HEK293 (cell line): ENCODE data around the gene CAMTA2.

Experiments
- CTCF ChIA-PET: fragments of 350-600 bp; formaldehyde crosslinking; extraction: SDS; loops from one replicate; lab custom pipeline; 2021; ENCODE audit warnings: antibody characterized with exemption; lab: Yijun Ruan, JAX
- POLR2A ChIA-PET: fragments of 300-600 bp; formaldehyde crosslinking; extraction: SDS; loops from one replicate; lab custom pipeline; 2020; ENCODE audit warnings: antibody characterized with exemption, inconsistent platforms; lab: Yijun Ruan, JAX
- H3K27ac ChIP-seq: fragments of 200-500 bp; sonication (Bioruptor generic); 2 replicates; pipeline ENCODE4 v1.5.1; 2014; ENCODE audit warnings: low read depth, low read length, control low read depth, inconsistent platforms; ENCODE audit errors: extremely low read depth
- H3K36me3 ChIP-seq, 2 experiments: fragments of 200-500 bp in 1 of 2; sonication (Bioruptor generic) in 1 of 2; 1 replicate in 1 of 2; 2 replicates in 1 of 2; pipeline ENCODE4 v1.5.1; 2014 to 2017; ENCODE audit warnings: inconsistent platforms in 2 of 2, low read length in 2 of 2; ENCODE audit not compliant: control insufficient read depth in 2 of 2, insufficient read depth in 1 of 2
- H3K4me1 ChIP-seq: fragments of 200-500 bp; sonication (Bioruptor generic); 2 replicates; pipeline ENCODE4 v1.5.1; 2014; ENCODE audit warnings: mild to moderate bottlenecking, low read length, inconsistent platforms; ENCODE audit not compliant: control insufficient read depth, insufficient read depth
- H3K4me3 ChIP-seq: 2 replicates; pipeline ENCODE4 v1.5.1; 2011; ENCODE audit warnings: low read depth, mild to moderate bottlenecking, control low read depth, low read length, moderate library complexity
- H3K9me3 ChIP-seq: fragments of 200-500 bp; sonication (Bioruptor generic); 2 replicates; pipeline ENCODE4 v1.5.1; 2014; ENCODE audit warnings: low read depth, low read length, inconsistent platforms; ENCODE audit not compliant: control insufficient read depth, insufficient read depth
- KLF1 ChIP-seq: fragments of 450-650 bp; formaldehyde crosslinking; IDR thresholded peaks from 2 replicates; pipeline ENCODE4 v1.5.1; 2016; ENCODE audit warnings: missing biosample characterization, missing genetic modification characterization
- KLF8 ChIP-seq: fragments of 450-650 bp; formaldehyde crosslinking; IDR thresholded peaks from 2 replicates; pipeline ENCODE4 v1.5.1; 2016; ENCODE audit warnings: missing biosample characterization, missing genetic modification characterization
- SP2 ChIP-seq: fragments of 450-650 bp; formaldehyde crosslinking; IDR thresholded peaks from 2 replicates; pipeline ENCODE4 v1.5.1; 2016; ENCODE audit warnings: missing biosample characterization, missing genetic modification characterization
- SP3 ChIP-seq: fragments of 450-650 bp; formaldehyde crosslinking; IDR thresholded peaks from 2 replicates; pipeline ENCODE4 v1.5.1; 2016; ENCODE audit warnings: missing biosample characterization, missing genetic modification characterization
- WT1 ChIP-seq: fragments of 450-650 bp; formaldehyde crosslinking; IDR thresholded peaks from 2 replicates; pipeline ENCODE4 v1.5.1; 2016; ENCODE audit warnings: missing biosample characterization, missing genetic modification characterization
- ZBTB17 ChIP-seq: fragments of 450-650 bp; formaldehyde crosslinking; IDR thresholded peaks from 2 replicates; pipeline ENCODE4 v1.5.1; 2016; ENCODE audit warnings: missing biosample characterization, missing genetic modification characterization
- ZBTB20 ChIP-seq: fragments of 450-650 bp; formaldehyde crosslinking; IDR thresholded peaks from 2 replicates; pipeline ENCODE4 v1.5.1; 2016; ENCODE audit warnings: missing biosample characterization, missing genetic modification characterization
- ZBTB8A ChIP-seq: fragments of 450-650 bp; formaldehyde crosslinking; IDR thresholded peaks from 2 replicates; pipeline ENCODE4 v1.5.1; 2016; ENCODE audit warnings: missing biosample characterization, missing genetic modification characterization
- ZIC2 ChIP-seq: fragments of 450-650 bp; formaldehyde crosslinking; IDR thresholded peaks from 2 replicates; pipeline ENCODE4 v1.5.1; 2016; ENCODE audit warnings: missing biosample characterization, missing genetic modification characterization
- ZNF10 ChIP-seq: fragments of 450-650 bp; formaldehyde crosslinking; IDR thresholded peaks from 2 replicates; pipeline ENCODE4 v1.5.1; 2017; ENCODE audit warnings: missing biosample characterization, missing genetic modification characterization
- ZNF114 ChIP-seq: fragments of 450-650 bp; formaldehyde crosslinking; IDR thresholded peaks from 2 replicates; pipeline ENCODE4 v1.5.0; 2017; ENCODE audit warnings: missing biosample characterization, missing genetic modification characterization
- ZNF155 ChIP-seq: fragments of 450-650 bp; formaldehyde crosslinking; IDR thresholded peaks from 2 replicates; pipeline ENCODE4 v1.5.1; 2016; ENCODE audit warnings: missing biosample characterization, missing genetic modification characterization
- ZNF157 ChIP-seq: fragments of 450-650 bp; formaldehyde crosslinking; IDR thresholded peaks from 2 replicates; pipeline ENCODE4 v1.5.1; 2016; ENCODE audit warnings: missing biosample characterization, missing genetic modification characterization
- ZNF169 ChIP-seq: fragments of 450-650 bp; formaldehyde crosslinking; IDR thresholded peaks from 2 replicates; pipeline ENCODE4 v1.5.1; 2016; ENCODE audit warnings: missing biosample characterization, missing genetic modification characterization
- ZNF335 ChIP-seq: fragments of 450-650 bp; formaldehyde crosslinking; conservative IDR thresholded peaks from 2 replicates; pipeline ENCODE4 v1.5.1; 2016; ENCODE audit warnings: missing biosample characterization, missing genetic modification characterization
- ZNF394 ChIP-seq: fragments of 450-650 bp; formaldehyde crosslinking; IDR thresholded peaks from 2 replicates; pipeline ENCODE4 v1.5.1; 2016; ENCODE audit warnings: missing biosample characterization, missing genetic modification characterization, mild to moderate bottlenecking, moderate library complexity, borderline replicate concordance
- ZNF426 ChIP-seq: fragments of 450-650 bp; formaldehyde crosslinking; IDR thresholded peaks from 2 replicates; pipeline ENCODE4 v1.5.1; 2017; ENCODE audit warnings: missing biosample characterization, missing genetic modification characterization, mild to moderate bottlenecking, inconsistent platforms, moderate library complexity
- ZNF600 ChIP-seq: fragments of 450-650 bp; formaldehyde crosslinking; IDR thresholded peaks from 2 replicates; pipeline ENCODE4 v1.5.1; 2016; ENCODE audit warnings: missing biosample characterization, missing genetic modification characterization
- ZNF623 ChIP-seq: fragments of 450-650 bp; formaldehyde crosslinking; IDR thresholded peaks from 2 replicates; pipeline ENCODE4 v1.5.1; 2016; ENCODE audit warnings: missing biosample characterization, missing genetic modification characterization
- ZNF792 ChIP-seq: fragments of 450-650 bp; formaldehyde crosslinking; IDR thresholded peaks from 2 replicates; pipeline ENCODE4 v1.5.1; 2016; ENCODE audit warnings: missing biosample characterization, missing genetic modification characterization
- TF ChIP-seq, protein P1 (sequence below): fragments of 450-650 bp; formaldehyde crosslinking; IDR thresholded peaks from 2 replicates; pipeline ENCODE4 v1.5.1; 2016; ENCODE audit warnings: missing biosample characterization, missing genetic modification characterization
- TF ChIP-seq, protein P2 (sequence below): fragments of 450-650 bp; formaldehyde crosslinking; IDR thresholded peaks from 2 replicates; pipeline ENCODE4; 2016; ENCODE audit warnings: missing biosample characterization, missing genetic modification characterization

CAMTA2 gene

DNA sequence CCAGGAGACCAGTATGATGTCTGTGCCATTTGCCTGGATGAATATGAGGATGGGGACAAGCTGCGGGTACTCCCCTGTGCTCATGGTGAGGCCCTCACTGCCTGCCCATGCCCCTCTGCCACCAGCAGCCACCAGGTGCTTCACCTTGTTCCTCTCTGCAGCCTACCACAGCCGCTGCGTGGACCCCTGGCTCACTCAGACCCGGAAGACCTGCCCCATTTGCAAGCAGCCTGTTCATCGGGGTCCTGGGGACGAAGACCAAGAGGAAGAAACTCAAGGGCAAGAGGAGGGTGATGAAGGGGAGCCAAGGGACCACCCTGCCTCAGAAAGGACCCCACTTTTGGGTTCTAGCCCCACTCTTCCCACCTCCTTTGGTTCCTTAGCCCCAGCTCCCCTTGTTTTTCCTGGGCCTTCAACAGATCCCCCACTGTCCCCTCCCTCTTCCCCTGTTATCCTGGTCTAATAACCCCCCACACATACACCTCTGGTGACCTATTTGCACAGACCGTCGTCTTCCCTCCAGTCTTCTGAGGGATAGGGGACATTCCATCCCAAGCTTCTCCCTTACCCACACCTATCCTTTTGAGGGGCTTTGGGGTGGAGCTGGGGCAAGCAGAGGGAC, 42.8 kb downstream of the CAMTA2 start:
- CTCF ChIA-PET, result interaction anchor here (0.6 to 1.3 kb wide), 3 partner anchors 22 to 118 kb away, joined by 3 to 5 read pairs (median 3); partner anchors contain the start of gene CHRNE
- Histone ChIP-seq H3K4me3 (no peak overlapping the region), H3K4me1 (peaks cover 19% of the 10 kb centered on the region), H3K27ac (peak overlapping the region; percentile 99), H3K36me3 (peaks cover 38 to 60% of the 10 kb centered on the region in 2 experiments), H3K9me3 (no peaks in the 10 kb centered on the region)
- TF ChIP-seq ZNF394 (tag by site-specific recombination) (0 out of 2 replicates have a peak, but pooled peaks have one; percentile 49), ZNF335 (tag by site-specific recombination) (peak; percentile 44), ZNF157 (tag by site-specific recombination) (no peak), ZNF155 (tag by site-specific recombination) (no peak), ZNF10 (tag by site-specific recombination) (0 out of 2 replicates have a peak, but pooled peaks have one; percentile 1)
- POLR2A ChIA-PET, result interaction anchor here (0.6 to 17.9 kb wide), 5 partner anchors 10 to 77 kb away, joined by 3 to 358 read pairs (median 8); partner anchors contain the start of genes GP1BA and SPAG7

DNA sequence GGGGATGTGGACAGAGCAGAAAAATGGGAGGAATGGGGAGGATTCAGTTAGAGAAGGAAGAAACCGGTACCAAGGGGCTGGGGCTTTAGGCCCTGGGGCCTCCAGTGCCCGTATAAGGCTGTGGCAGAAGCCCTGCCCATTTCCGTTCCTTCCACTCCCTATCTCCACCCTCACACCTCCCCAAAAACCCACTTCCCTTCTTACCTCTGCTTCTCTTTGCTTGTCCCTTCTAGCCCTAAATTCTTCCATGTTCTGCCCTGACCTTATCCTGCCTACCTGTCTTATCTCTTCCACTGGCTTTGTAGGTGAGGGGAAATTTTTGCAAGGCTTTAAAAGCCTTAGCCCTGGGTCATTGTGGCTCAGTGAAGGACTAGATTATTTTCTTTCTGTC, 43.3 kb downstream of the CAMTA2 start:
- H3K4me1 ChIP-seq, result peaks cover 19% of the 10 kb centered on the region
- peak overlapping the region; percentile 99 for H3K27ac ChIP-seq
- ChIA-PET CTCF (interaction anchor here (0.6 to 1.2 kb wide), 3 partner anchors 23 to 44 kb away, joined by 3 to 7 read pairs (median 4); partner anchors contain the start of gene CAMTA2), POLR2A (interaction anchor here (0.7 to 17.9 kb wide), 3 partner anchors 12 to 145 kb away, joined by 3 to 358 read pairs (median 8); partner anchors contain the start of genes GP1BA and SPAG7)
- H3K9me3 ChIP-seq, result no peaks in the 10 kb centered on the region
- no peak for TF ChIP-seq ZNF114 (tag by site-specific recombination)
- TF ChIP-seq ZBTB20, result no peak
- TF ChIP-seq, protein P1, sequence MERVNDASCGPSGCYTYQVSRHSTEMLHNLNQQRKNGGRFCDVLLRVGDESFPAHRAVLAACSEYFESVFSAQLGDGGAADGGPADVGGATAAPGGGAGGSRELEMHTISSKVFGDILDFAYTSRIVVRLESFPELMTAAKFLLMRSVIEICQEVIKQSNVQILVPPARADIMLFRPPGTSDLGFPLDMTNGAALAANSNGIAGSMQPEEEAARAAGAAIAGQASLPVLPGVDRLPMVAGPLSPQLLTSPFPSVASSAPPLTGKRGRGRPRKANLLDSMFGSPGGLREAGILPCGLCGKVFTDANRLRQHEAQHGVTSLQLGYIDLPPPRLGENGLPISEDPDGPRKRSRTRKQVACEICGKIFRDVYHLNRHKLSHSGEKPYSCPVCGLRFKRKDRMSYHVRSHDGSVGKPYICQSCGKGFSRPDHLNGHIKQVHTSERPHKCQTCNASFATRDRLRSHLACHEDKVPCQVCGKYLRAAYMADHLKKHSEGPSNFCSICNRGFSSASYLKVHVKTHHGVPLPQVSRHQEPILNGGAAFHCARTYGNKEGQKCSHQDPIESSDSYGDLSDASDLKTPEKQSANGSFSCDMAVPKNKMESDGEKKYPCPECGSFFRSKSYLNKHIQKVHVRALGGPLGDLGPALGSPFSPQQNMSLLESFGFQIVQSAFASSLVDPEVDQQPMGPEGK (tag by site-specific recombination), result peak; percentile 51
- TF ChIP-seq KLF1 (tag by site-specific recombination), result peak; percentile 55
- TF ChIP-seq SP3 (tag by site-specific recombination), result peak; percentile 46; the same call in 1 of the 2 replicates
- TF ChIP-seq ZBTB8A, result peak; percentile 24; the same call in 1 of the 2 replicates
- TF ChIP-seq ZNF169 (tag by site-specific recombination), result no peak
- TF ChIP-seq WT1 (tag by site-specific recombination), result peak; percentile 53; the same call in 1 of the 2 replicates
- TF ChIP-seq ZBTB17 (tag by site-specific recombination), result no peak
- no peak for TF ChIP-seq ZNF426 (tag by site-specific recombination)
- TF ChIP-seq ZIC2 (tag by site-specific recombination), result no peak
- peak; percentile 47; the same call in 1 of the 2 replicates for TF ChIP-seq KLF8 (tag by site-specific recombination)
- peak; percentile 87 for TF ChIP-seq ZNF623
- 0 out of 2 replicates have a peak, but pooled peaks have one; percentile 6 for TF ChIP-seq ZNF10 (tag by site-specific recombination)
- no peak for TF ChIP-seq ZNF792 (tag by site-specific recombination)
- TF ChIP-seq ZNF600 (tag by site-specific recombination), result peak; percentile 48
- TF ChIP-seq, protein P2, sequence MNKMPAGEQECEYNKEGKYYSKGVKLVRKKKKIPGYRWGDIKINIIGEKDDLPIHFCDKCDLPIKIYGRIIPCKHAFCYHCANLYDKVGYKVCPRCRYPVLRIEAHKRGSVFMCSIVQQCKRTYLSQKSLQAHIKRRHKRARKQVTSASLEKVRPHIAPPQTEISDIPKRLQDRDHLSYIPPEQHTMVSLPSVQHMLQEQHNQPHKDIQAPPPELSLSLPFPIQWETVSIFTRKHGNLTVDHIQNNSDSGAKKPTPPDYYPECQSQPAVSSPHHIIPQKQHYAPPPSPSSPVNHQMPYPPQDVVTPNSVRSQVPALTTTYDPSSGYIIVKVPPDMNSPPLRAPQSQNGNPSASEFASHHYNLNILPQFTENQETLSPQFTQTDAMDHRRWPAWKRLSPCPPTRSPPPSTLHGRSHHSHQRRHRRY, result no peak
- peak; percentile 56 for TF ChIP-seq SP2 (tag by site-specific recombination)
- no peak overlapping the region for H3K4me3 ChIP-seq
- H3K36me3 ChIP-seq, result peaks cover 38 to 60% of the 10 kb centered on the region in 2 experiments
